Amygdala (tissue), 56 donors: ENCODE results near the gene SLC26A11.
A peak's percentile ranks its signal among the peaks of the same experiment; 100 is the strongest.

Experiments used
- DNase-seq, 56 donors: peaks; one replicate each; lab custom pipeline; 2025; lab: John Stamatoyannopoulos, UW

The SLC26A11 gene

GRCh38 chr17:80216473-80217456, 3.5 kb upstream of the SLC26A11 start:
- no peak for DNase-seq

DNA sequence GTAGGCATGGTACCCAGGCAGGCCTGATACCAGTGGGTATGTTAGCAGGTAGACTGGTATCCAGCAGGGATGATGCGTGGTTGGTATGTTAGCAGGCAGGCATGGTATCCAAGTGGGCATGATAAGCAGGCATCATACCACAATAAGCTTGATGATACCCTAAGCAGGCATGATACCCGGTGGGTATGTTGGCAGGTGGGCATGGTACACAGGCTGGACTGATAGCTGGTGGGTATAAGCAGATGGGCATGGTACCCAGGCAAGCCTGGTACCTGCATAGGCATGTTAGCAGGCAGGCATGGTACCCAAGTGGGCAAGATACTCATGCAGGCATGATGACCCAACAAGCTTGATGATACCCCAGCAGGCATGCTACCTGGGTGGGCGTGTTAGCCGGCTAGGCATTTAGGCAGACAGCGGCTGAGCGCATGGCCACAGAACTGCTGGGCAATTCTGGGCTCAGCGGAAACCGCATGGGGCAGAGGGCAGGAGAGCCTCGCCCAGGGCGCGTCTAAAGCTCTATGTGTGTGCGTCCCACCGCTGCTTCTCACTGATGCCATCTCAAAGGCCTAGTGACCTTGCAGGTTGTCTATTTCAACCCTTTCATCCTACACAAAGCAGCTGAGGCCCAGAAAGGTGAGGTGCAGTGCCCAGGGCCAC, 2.4 kb upstream of the SLC26A11 start:
- DNase-seq, result no peak

- no peak for DNase-seq
Measured at GRCh38 chr17:80218391-80218790, 1.8 kb upstream of the SLC26A11 start.

- peak in 11 of 56 donors; percentile 10 to 57 (median 20) for DNase-seq
Measured at GRCh38 chr17:80219013-80219762, 1.0 kb upstream of the SLC26A11 start.

DNA sequence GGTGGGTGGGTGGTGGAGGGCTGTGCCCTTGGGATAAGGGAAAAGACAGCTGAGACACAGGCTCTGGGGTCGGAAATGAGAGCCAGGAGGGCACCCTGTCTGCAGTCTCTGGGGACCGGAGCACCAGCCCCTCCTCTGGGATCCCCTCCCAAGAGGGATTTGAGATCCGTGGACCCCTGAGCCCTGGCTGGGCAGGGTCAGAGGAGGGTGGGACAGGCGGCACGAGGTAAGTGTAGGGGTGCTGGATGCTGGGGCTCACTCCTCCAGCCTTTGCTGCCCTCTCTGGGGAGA, 519 bp upstream of the SLC26A11 start:
- no peak for DNase-seq

DNA sequence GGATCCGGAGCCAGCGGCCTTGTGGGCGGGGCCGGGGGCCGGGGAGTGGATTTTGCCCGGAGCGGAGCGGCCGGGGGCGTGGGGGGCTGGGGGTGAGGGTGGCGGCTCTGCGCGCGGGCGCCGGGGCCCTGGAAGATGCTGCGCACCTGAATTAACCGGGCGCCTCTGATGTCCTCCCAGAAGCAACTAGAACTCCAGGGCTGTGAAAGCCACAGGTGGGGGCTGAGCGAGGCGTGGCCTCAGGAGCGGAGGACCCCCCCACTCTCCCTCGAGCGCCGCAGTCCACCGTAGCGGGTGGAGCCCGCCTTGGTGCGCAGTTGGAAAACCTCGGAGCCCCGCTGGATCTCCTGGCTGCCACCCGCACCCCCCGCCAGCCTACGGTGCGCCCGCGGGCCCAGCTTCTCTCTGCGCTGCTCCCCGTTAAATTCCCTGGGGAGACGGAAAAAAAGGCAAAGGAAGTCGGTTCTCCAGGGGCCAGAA, 549 bp downstream of the SLC26A11 start:
- DNase-seq, result peak in 22 of 56 donors; percentile 3 to 52 (median 32)

GRCh38 chr17:80221351-80222105, 1.3 kb downstream of the SLC26A11 start:
- no peak for DNase-seq

DNA sequence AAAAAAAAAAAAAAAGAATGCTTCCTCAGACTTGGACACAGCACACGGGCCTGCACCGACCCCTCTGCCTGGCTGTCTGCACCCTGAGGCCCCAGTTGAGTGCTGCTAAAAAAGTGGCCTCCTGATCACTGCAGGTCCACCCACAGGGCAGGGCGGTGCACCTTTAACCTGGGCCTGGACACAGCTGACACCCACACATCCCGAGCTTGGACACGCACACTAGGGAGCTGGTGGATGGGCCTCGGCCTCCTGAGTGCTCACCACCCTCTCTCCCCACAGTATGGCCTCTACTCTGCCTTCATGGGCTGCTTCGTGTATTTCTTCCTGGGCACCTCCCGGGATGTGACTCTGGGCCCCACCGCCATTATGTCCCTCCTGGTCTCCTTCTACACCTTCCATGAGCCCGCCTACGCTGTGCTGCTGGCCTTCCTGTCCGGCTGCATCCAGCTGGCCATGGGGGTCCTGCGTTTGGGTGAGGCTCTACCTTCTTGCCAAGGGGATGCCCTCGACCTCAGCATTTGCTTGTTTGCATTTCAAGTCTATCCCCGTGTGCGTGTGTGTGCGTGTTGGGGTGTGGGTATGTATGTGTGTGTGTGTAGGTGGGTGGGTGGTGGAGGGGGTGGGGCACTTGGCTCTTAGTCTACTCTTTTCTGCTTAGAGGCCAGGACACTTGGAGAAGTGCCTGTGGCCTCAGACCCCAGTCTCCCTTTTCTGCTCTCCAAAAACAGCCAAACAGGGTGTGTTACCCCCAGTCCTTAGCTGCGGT, 2.3 kb downstream of the SLC26A11 start:
- no peak for DNase-seq

- DNase-seq, result no peak
Measured at GRCh38 chr17:80223142-80223815, 3.1 kb downstream of the SLC26A11 start.

DNA sequence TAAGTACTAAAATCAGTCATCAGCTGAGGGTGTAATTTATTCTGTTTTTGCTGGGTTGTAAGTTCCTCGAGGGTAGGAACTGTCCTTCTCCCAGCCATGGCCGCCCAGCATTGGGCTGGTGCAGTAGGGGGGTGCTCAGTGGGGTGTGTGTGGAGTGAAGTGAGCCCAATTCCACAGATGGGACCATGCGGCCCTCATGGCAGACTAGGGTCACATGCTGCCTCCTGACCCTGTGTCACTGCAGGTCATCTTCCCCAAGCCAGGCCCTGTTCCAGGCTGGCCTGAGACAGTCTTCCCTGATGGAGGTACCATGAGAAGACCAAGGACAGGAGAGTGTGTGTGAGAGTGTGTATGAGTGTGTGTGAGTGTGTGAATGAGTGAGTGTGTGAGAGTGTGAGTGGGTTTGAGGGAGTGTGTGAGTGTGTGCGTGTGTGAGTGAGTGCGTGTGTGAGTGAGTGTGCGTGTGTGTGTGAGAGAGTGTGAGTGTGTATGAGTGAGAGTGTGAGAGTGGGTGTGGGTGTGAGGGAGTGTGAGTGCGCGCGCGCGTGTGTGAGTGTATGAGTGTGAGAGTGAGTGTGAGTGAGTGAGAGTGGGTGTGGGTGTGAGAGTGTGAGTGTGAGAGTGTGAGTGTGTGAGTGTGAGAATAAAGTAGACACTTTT, 3.7 kb downstream of the SLC26A11 start:
- no peak for DNase-seq

DNA sequence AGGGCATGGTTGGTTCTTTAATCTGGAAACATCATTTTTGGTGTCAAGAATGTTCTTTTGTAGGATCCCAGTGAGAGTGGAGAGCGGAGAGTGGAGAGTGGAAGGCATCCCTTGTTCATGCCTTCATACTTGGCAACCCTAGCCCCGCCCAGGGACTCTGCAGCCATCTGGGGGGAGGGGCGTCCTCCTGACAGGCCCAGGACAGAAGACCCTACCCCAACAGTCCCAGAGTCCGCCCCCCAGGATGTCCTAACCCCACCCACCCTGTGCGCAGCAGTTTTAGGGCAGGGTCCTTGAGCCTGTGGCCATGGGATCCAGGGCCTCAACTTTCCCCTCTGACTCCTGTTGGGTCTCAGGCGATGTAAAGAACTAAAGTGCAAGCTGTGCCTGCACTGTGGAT, 4.5 kb downstream of the SLC26A11 start:
- no peak for DNase-seq

DNA sequence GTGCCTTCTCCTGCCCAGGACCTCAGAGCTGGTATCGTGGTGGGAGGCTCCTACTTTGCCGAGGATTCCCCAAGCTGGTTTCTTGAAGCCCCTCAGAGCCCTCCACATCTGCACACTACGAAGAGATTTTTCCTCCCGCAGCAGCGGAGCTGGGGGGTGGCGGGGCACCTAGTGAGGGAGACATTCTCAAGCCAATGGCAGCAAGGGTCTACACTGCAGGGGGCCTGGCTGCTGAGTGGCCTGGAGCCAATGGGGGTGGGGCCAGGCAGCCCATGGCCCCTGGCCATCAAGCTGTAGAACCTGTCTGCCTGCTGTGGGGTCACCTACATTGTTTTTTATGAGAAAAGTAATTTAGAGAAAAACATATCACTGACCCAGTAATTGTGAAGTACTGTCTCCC, 5.0 kb downstream of the SLC26A11 start:
- DNase-seq, result no peak

DNA sequence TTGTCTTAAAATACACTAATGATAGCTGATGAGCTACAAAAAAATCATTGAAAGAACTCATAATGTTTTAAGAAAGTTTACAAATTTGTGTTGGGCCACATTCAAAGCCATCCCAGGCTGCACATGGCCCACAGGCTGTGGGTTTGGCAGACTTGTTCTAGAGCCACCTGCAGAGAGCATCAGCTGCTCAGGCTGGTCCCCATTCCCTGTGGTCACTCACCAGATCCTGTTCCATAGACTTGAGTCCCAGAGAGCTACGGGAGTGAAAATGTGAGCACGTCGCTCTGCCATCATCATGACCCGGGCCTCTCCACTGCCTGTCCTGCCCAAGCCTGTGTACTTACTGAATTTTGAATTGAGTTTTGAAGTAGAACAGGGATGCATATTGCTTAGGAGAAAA, 6.9 kb downstream of the SLC26A11 start:
- no peak for DNase-seq

GRCh38 chr17:80227666-80228065, 7.4 kb downstream of the SLC26A11 start:
- DNase-seq, result no peak

DNA sequence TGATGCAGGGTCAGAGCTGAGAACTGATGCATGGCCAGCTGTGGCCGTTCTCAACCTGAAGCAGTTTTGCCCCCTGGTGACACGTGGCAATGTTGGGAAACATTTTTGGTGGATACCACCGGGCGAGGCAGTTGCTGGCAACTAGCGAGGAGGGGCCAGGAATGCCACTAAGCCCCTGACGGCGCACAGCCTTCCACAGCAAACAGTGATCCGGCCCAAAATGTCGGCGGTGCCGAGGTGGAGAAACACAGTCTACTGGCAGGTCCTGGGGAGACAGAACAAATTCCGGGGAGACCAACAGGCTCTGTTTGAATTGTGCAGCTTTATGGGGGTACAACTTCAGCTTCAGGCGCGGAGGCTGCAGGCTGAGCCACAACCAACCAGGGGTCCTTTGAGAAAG, 8.2 kb downstream of the SLC26A11 start:
- DNase-seq, result no peak

DNA sequence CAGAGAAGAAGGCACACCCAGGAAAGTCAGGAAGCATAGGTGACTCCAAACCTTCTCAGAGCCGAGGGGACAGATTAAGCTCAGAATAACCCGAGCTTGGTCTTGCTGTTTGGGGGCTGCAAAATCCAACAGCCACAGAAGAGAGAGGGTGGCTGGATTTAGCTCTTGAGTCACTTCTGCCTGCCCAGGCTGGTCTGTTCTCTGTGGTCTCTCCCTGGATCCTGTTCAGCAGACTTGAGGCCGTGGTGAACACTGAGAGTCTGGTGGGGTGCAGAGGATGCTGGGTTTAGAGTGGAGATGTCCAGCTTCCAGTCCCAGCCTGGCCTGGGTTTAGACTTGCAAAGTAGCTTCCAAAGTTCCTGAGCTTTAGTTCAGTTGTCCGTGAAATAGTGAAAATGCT, 8.8 kb downstream of the SLC26A11 start:
- no peak for DNase-seq

DNA sequence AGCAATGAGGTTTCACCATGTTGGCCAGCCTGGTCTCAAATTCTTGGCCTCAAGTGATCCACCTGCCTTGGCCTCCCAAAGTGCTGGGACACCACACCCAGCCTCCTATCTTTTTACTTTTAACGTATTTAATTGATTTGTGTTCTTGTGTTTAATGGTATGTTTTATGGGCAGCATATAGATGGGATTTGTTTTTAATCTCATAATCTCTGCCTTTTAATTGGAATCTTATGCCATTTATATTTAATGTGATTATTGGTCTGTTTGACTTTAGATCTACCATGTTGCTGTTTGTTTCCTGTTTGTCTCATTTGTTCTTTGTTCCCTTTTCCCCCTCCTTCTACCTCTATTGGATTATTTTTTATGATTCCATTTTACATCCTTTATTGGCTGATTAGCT, 12.2 kb downstream of the SLC26A11 start:
- no peak for DNase-seq

- DNase-seq, result no peak
Measured at GRCh38 chr17:80233202-80233601, 13.0 kb downstream of the SLC26A11 start.

DNA sequence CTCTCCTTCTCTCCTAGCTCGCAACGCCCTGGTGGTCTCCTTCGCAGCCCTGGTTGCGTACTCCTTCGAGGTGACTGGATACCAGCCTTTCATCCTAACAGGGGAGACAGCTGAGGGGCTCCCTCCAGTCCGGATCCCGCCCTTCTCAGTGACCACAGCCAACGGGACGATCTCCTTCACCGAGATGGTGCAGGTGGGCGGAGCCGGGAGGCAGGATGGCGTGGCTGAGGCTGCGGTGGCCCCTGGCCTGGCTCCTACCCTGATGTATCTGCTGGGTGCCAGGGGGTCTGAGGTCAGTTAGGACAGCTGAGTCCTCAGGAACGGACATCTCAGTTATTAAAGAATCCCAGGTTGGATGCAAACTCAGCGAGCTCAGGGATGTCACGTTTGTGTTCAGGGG, 16.7 kb downstream of the SLC26A11 start:
- no peak for DNase-seq
